GM12878 (cell line): Measurements from ENCODE around the gene TAMALIN. TPM values are rescaled to one million over a fixed set of nuclear protein-coding genes. Genes with fewer than 3 reads are reported as not detected.

Experiments used
- BHLHE40 ChIP-seq, 2 experiments: fragments of 450-650 bp in 1 of 2; IDR thresholded peaks; 2 replicates each; pipeline ENCODE4 v1.6.1; 2011 to 2017; ENCODE audit warnings: low read depth in 2 of 2, borderline replicate concordance in 1 of 2, improper control_type of control experiment in 1 of 2, low read length in 1 of 2, mild to moderate bottlenecking in 1 of 2
- EED ChIP-seq: sonication (generic); IDR thresholded peaks from 2 replicates; pipeline ENCODE4 v1.6.1; 2016; ENCODE audit warnings: antibody characterized with exemption, low read depth
- ELK1 ChIP-seq: IDR thresholded peaks from 2 replicates; pipeline ENCODE4 v1.6.1; 2012; ENCODE audit warnings: low read depth, low read length, improper control_type of control experiment
- GABPA ChIP-seq: IDR thresholded peaks from 2 replicates; pipeline ENCODE4 v1.6.1; 2014; ENCODE audit warnings: antibody characterized with exemption, low read depth, mild to moderate bottlenecking, inconsistent platforms
- GATAD2B ChIP-seq: fragments of 450-650 bp; conservative IDR thresholded peaks from 2 replicates; pipeline ENCODE4 v1.6.1; 2017; ENCODE audit warnings: low read depth, mild to moderate bottlenecking, moderate library complexity
- IKZF1 ChIP-seq: fragments of 450-650 bp; conservative IDR thresholded peaks from 2 replicates; pipeline ENCODE4 v1.6.1; 2017; ENCODE audit warnings: antibody characterized with exemption, mild to moderate bottlenecking
- IKZF2 ChIP-seq, 2 experiments: fragments of 450-650 bp; IDR thresholded peaks; 2 replicates each; pipeline ENCODE4 v1.6.1; 2017; ENCODE audit warnings: mild to moderate bottlenecking in 2 of 2, moderate library complexity in 2 of 2
- MTA3 ChIP-seq: IDR thresholded peaks from 2 replicates; pipeline ENCODE4 v1.6.1; 2012; ENCODE audit warnings: low read length, inconsistent platforms, borderline replicate concordance
- NFIC ChIP-seq: IDR thresholded peaks from 2 replicates; pipeline ENCODE4 v1.6.1; 2012; ENCODE audit warnings: low read depth, mild to moderate bottlenecking, inconsistent platforms, low read length, moderate library complexity
- NFYB ChIP-seq: IDR thresholded peaks from 2 replicates; pipeline ENCODE4 v1.6.1; 2011; ENCODE audit warnings: low read depth, mild to moderate bottlenecking, low read length, improper control_type of control experiment, moderate library complexity; ENCODE audit not compliant: insufficient read depth
- NR2F1 ChIP-seq: fragments of 450-650 bp; conservative IDR thresholded peaks from 2 replicates; pipeline ENCODE4 v1.6.1; 2017; ENCODE audit warnings: mild to moderate bottlenecking
- REST ChIP-seq: IDR thresholded peaks from 2 replicates; pipeline ENCODE4 v1.6.1; 2012; ENCODE audit warnings: mild to moderate bottlenecking, low read depth, low read length
- SIN3A ChIP-seq: IDR thresholded peaks from 2 replicates; pipeline ENCODE4 v1.6.1; 2012; ENCODE audit warnings: low read depth, low read length, improper control_type of control experiment
- SKIL ChIP-seq: fragments of 450-650 bp; IDR thresholded peaks from 2 replicates; pipeline ENCODE4 v1.6.1; 2017; ENCODE audit warnings: mild to moderate bottlenecking, low read depth, inconsistent platforms; ENCODE audit not compliant: poor library complexity, severe bottlenecking
- SMAD1 ChIP-seq: fragments of 450-650 bp; IDR thresholded peaks from 2 replicates; pipeline ENCODE4 v1.6.1; 2018; ENCODE audit warnings: mild to moderate bottlenecking, low read depth; ENCODE audit not compliant: partially characterized antibody
- TBL1XR1 ChIP-seq: IDR thresholded peaks from 2 replicates; pipeline ENCODE4 v1.6.1; 2012; ENCODE audit warnings: low read depth, low read length, improper control_type of control experiment
- TCF12 ChIP-seq: IDR thresholded peaks from 2 replicates; pipeline ENCODE4 v1.6.1; 2011; ENCODE audit warnings: low read depth, mild to moderate bottlenecking, low read length
- TCF7 ChIP-seq: IDR thresholded peaks from 2 replicates; pipeline ENCODE4 v1.6.1; 2014; ENCODE audit warnings: antibody characterized with exemption, borderline replicate concordance
- polyA plus RNA-seq, 11 experiments: library from polyadenylated mRNA; depleted of rRNA in 4 of 11; unstranded in 6 of 11; stranded (reverse) in 5 of 11; fragments of >200 nt; fragmentation: Nextera tagmentation in 4 of 11; fragmentation: Illumina TruSeq in 1 of 11; extraction: Ambion mirVana in 4 of 11; extraction: Trizol in 1 of 11; gene quantifications; 1 replicate in 1 of 11; 2 replicates in 10 of 11; pipeline versions ENCODE4 v1.2.1 to v1.2.3, GENCODE V29; 2011 to 2016; ENCODE audit warnings: inconsistent platforms in 2 of 11, missing spikeins in 2 of 11, low read depth in 1 of 11
- total RNA-seq, 4 experiments: library from RNA; depleted of rRNA in 3 of 4; stranded (reverse); fragments of >200 nt in 3 of 4; fragmentation: Illumina TruSeq in 1 of 4; extraction: Trizol in 1 of 4; gene quantifications; 2 replicates each; pipeline versions ENCODE4 v1.2.1 to v1.2.3, GENCODE V29; 2013 to 2021
- TF ChIP-seq, protein P1 (sequence below): fragments of 450-650 bp; IDR thresholded peaks from 2 replicates; pipeline ENCODE4 v1.6.1; 2017; ENCODE audit warnings: low read depth, mild to moderate bottlenecking, moderate library complexity

Gene TAMALIN
- total and polyA plus RNA-seq, 10 of the 15 experiments (the other 5 are each of a cell fraction or from before 2014, with no cell fraction given), result 0.09 to 0.58 (median 0.19) TPM; not detected in 4

DNA sequence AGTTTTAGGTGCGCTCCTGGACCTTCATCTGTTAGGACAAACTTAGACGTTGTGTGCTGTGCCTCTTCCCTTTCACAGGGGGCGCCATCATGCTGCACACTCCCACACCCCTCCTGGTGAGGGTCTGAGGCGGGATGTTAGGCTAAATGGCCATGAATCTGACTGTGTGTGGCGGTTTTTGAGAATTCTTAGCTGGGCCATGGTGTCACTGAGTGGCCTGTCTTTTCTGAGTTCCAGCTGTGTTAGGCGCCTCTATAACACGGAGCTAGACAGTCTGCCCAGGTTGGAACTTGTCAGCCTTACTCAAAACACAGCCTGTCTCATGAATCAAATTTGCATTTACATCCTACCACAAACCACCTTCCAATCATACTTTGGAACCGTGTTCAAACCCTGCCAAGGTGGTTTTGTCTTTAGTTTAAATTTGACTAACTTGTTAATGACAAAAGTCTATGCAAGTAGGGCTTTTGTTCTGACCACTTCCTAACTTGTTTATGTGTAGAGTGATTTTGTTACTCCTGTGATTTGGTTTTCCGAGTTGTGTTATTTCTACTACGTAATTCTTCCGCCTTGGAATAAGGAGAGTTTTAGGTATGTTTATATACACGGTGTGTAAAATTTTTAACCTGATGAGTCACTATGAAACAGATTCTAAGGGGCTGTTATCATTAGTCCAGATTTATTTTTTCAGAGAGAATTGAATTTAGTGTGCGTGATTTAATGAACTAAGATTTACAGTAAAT is 35.7 kb upstream of the TAMALIN start (continued):
- no peak for TF ChIP-seq ELK1
- no peak for TF ChIP-seq SMAD1
- TF ChIP-seq TBL1XR1, result peak; percentile 80; the same call in 1 of the 2 replicates
- peak; percentile 84; the same call in 1 of the 2 replicates for TF ChIP-seq MTA3
- no peak for TF ChIP-seq REST
- 0 out of 2 replicates have a peak, but pooled peaks have one; percentile 27 for TF ChIP-seq GATAD2B
- no peak for TF ChIP-seq SIN3A
- TF ChIP-seq IKZF2 (IDR thresholded peaks at IDR 0.05), result peak in 1 of 2 experiments; percentile 70
- peak; percentile 58; the same call in 1 of the 2 replicates for TF ChIP-seq GABPA
- TF ChIP-seq, protein P1, sequence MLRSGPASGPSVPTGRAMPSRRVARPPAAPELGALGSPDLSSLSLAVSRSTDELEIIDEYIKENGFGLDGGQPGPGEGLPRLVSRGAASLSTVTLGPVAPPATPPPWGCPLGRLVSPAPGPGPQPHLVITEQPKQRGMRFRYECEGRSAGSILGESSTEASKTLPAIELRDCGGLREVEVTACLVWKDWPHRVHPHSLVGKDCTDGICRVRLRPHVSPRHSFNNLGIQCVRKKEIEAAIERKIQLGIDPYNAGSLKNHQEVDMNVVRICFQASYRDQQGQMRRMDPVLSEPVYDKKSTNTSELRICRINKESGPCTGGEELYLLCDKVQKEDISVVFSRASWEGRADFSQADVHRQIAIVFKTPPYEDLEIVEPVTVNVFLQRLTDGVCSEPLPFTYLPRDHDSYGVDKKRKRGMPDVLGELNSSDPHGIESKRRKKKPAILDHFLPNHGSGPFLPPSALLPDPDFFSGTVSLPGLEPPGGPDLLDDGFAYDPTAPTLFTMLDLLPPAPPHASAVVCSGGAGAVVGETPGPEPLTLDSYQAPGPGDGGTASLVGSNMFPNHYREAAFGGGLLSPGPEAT, result peak; percentile 52
- TF ChIP-seq NFYB, result peak; percentile 83
- TF ChIP-seq NFIC, result peak; percentile 88
- no peak for TF ChIP-seq TCF7
- peak; percentile 27; the same call in 1 of the 2 replicates for TF ChIP-seq NR2F1
- peak; percentile 98 for TF ChIP-seq SKIL
- TF ChIP-seq TCF12, result peak; percentile 75
- peak; percentile 63 to 67; a peak in 3 of 4 replicates for TF ChIP-seq BHLHE40 (IDR thresholded peaks at IDR 0.05; ENCODE audit: borderline replicate concordance in 1 of 2, low read depth in 2 of 2, low read length in 1 of 2)
- no peak; the same call in 1 of the 2 replicates for TF ChIP-seq EED
- peak; percentile 82 for TF ChIP-seq IKZF1
